Stomach (tissue), 4 donors: Measurements from ENCODE around the gene SLC6A11.

Experiments
- CTCF ChIP-seq, 7 experiments: fragments of 450-650 bp in 4 of 7; fragments of 200-600 bp in 3 of 7; sonication (generic) in 3 of 7; IDR thresholded peaks; one replicate each; pipeline ENCODE4 v1.5.1; 2016 to 2019; ENCODE audit warnings: antibody characterized with exemption in 7 of 7, control low read depth in 2 of 7, mild to moderate bottlenecking in 1 of 7
- EP300 ChIP-seq: sonication (generic); formaldehyde crosslinking; IDR thresholded peaks from one replicate; pipeline ENCODE4 v1.6.1; 2017; ENCODE audit warnings: antibody characterized with exemption
- POLR2A ChIP-seq, 4 donors: fragments of 450-650 bp; IDR thresholded peaks; one replicate each; pipeline ENCODE4 v1.6.1; 2016; ENCODE audit warnings: antibody characterized with exemption in 4 of 4, control low read depth in 2 of 4, mild to moderate bottlenecking in 1 of 4, moderate library complexity in 1 of 4

GRCh38 chr3:10974131-10974530 lies 158.1 kb downstream of the SLC6A11 start:
- no peak for TF ChIP-seq CTCF (IDR thresholded peaks at IDR 0.05)
- TF ChIP-seq EP300 = no peak
- no peak for TF ChIP-seq POLR2A (IDR thresholded peaks at IDR 0.05)
